GM12878 (cell line): Measurements from ENCODE around the gene LDLRAD3. TPM values are rescaled to one million over a fixed set of nuclear protein-coding genes. Genes with fewer than 3 reads are reported as not detected.
A peak's percentile ranks its signal among the peaks of the same experiment; 100 is the strongest.

ENCODE experiments used
- ATAC-seq: fragments of 200-7000 bp; cut with Tn5 transposase; 3 replicates; pipeline ENCODE4 v1.9.1; 2020; ENCODE audit warnings: mild to moderate bottlenecking, moderate library complexity
- BruUV-seq: library from RNA; stranded (reverse); fragments of 400-500 nt; replicated peaks from 2 replicates; lab custom pipeline; 2021; lab: Mats Ljungman, UMichigan
- CTCF ChIA-PET: fragments of 300-600 bp; sonication (Branson Sonifier 250); formaldehyde crosslinking; extraction: SDS; loops from one replicate; lab custom pipeline; 2021; ENCODE audit warnings: inconsistent platforms; lab: Yijun Ruan, JAX
- POLR2A ChIA-PET: fragments of 350-600 bp; formaldehyde crosslinking; extraction: SDS; loops from one replicate; lab custom pipeline; 2021; ENCODE audit warnings: inconsistent platforms; lab: Charles Lee
- RAD21 ChIA-PET: fragments of 300-600 bp; sonication (Branson Sonifier 250); formaldehyde crosslinking; loops from one replicate; lab custom pipeline; 2023; ENCODE audit warnings: antibody characterized with exemption; ENCODE audit not compliant: unreplicated experiment; lab: Charles Lee
- SMC1A ChIA-PET: fragments of 300-600 bp; sonication (Branson Sonifier 250); formaldehyde crosslinking; loops from one replicate; lab custom pipeline; 2023; ENCODE audit not compliant: unreplicated experiment, uncharacterized antibody; lab: Charles Lee
- DNase-seq: peaks from one replicate; pipeline ENCODE4 v3.0.0-alpha.2; 2011; ENCODE audit warnings: low read depth, low spot score
- FAIRE-seq: peaks from 3 replicates; lab custom pipeline; 2011; peaks lifted over from hg19 to GRCh38; lab: Jason Lieb, UNC
- H2AFZ ChIP-seq: 2 replicates; pipeline ENCODE4 v1.6.0; 2011; ENCODE audit warnings: low read depth, low read length, control low read depth; ENCODE audit not compliant: control insufficient read depth
- H3K27ac ChIP-seq: 2 replicates; pipeline ENCODE4 v1.5.1; 2011; ENCODE audit warnings: control low read depth; ENCODE audit not compliant: control insufficient read depth, insufficient read depth
- H3K27me3 ChIP-seq, 2 experiments: replicated peaks in 1 of 2; 2 replicates each; pipeline versions ENCODE4 v1.6.0 to v1.6.1; 2011; ENCODE audit warnings: low read length in 1 of 2; ENCODE audit not compliant: control insufficient read depth in 2 of 2, insufficient read depth in 2 of 2
- H3K36me3 ChIP-seq, 2 experiments: 2 replicates each; pipeline ENCODE4 v1.5.1; 2011; ENCODE audit warnings: low read length in 1 of 2; ENCODE audit not compliant: control insufficient read depth in 2 of 2, insufficient read depth in 2 of 2
- H3K4me1 ChIP-seq: 2 replicates; pipeline ENCODE4 v1.6.1; 2011; ENCODE audit warnings: mild to moderate bottlenecking, low read length, moderate library complexity, mixed read lengths; ENCODE audit not compliant: control insufficient read depth, insufficient read depth
- H3K4me2 ChIP-seq: 2 replicates; pipeline ENCODE4 v1.6.0; 2011; ENCODE audit warnings: control low read depth; ENCODE audit not compliant: control insufficient read depth, insufficient read depth
- H3K4me3 ChIP-seq: fragments of 200-600 bp; sonication (generic); 2 replicates; pipeline ENCODE4 v1.5.1; 2016
- H3K79me2 ChIP-seq: 2 replicates; pipeline ENCODE4 v1.6.0; 2011; ENCODE audit warnings: low read length; ENCODE audit not compliant: control insufficient read depth, insufficient read depth
- H3K9ac ChIP-seq: 2 replicates; pipeline ENCODE4 v1.8.0; 2011; ENCODE audit warnings: low read length, control low read depth, mixed read lengths; ENCODE audit not compliant: control insufficient read depth, insufficient read depth
- H3K9me3 ChIP-seq: replicated peaks from 3 replicates; pipeline ENCODE4 v1.5.1; 2011; ENCODE audit warnings: mild to moderate bottlenecking, low read length; ENCODE audit not compliant: control insufficient read depth, insufficient read depth
- H4K20me1 ChIP-seq: 2 replicates; pipeline ENCODE4 v1.6.0; 2011; ENCODE audit not compliant: control insufficient read depth, insufficient read depth
- ASH2L ChIP-seq: fragments of 300-600, 200-600 bp; sonication (generic); IDR thresholded peaks from 2 replicates; pipeline ENCODE4 v1.6.1; 2017; ENCODE audit warnings: low read depth, mild to moderate bottlenecking, borderline replicate concordance
- ATF2 ChIP-seq: IDR thresholded peaks from 2 replicates; pipeline ENCODE4 v1.6.1; 2012; ENCODE audit warnings: low read length, inconsistent platforms
- E2F4 ChIP-seq: IDR thresholded peaks from 2 replicates; pipeline ENCODE4 v1.6.1; 2012; ENCODE audit warnings: low read depth, low read length, improper control_type of control experiment
- JUND ChIP-seq: IDR thresholded peaks from 2 replicates; pipeline ENCODE4 v1.6.1; 2012; ENCODE audit warnings: low read depth, mild to moderate bottlenecking, low read length, improper control_type of control experiment, moderate library complexity
- LARP7 ChIP-seq: fragments of 450-650 bp; IDR thresholded peaks from 2 replicates; pipeline ENCODE4 v1.6.1; 2017; ENCODE audit warnings: mild to moderate bottlenecking
- MEF2B ChIP-seq: fragments of 450-650 bp; IDR thresholded peaks from 2 replicates; pipeline ENCODE4 v1.6.1; 2018; ENCODE audit warnings: mild to moderate bottlenecking, moderate library complexity; ENCODE audit not compliant: partially characterized antibody, poor library complexity, severe bottlenecking
- RFX5 ChIP-seq: IDR thresholded peaks from 2 replicates; pipeline ENCODE4 v1.6.1; 2011; ENCODE audit warnings: low read depth, low read length, improper control_type of control experiment
- ZNF217 ChIP-seq: fragments of 450-650 bp; IDR thresholded peaks from 2 replicates; pipeline ENCODE4 v1.6.1; 2017; ENCODE audit warnings: antibody characterized with exemption, mild to moderate bottlenecking
- WGBS: methylation state at CpG from one replicate; pipeline ENCODE4 v1.1.6; 2016; ENCODE audit warnings: low lambda C conversion rate; ENCODE audit not compliant: insufficient replicate concordance, insufficient coverage; ENCODE audit errors: missing lambda C conversion rate; 5-methylcytosine and 5-hydroxymethylcytosine counted together
- in situ Hi-C: fragments of 300-500 bp; cut with MboI; formaldehyde crosslinking; loops from 9 replicates; pipeline ENCODE4 v1.14.3; 2018; ENCODE audit warnings: mixed read lengths
- intact Hi-C: fragments of 100-400 bp; cut with micrococcal nuclease; formaldehyde crosslinking; loops from one replicate; pipeline ENCODE4 v1.14.2; 2022; ENCODE audit not compliant: unreplicated experiment
- polyA plus RNA-seq, 11 experiments: library from polyadenylated mRNA; depleted of rRNA in 4 of 11; unstranded in 6 of 11; stranded (reverse) in 5 of 11; fragments of >200 nt; fragmentation: Nextera tagmentation in 4 of 11; fragmentation: Illumina TruSeq in 1 of 11; extraction: Ambion mirVana in 4 of 11; extraction: Trizol in 1 of 11; gene quantifications; 1 replicate in 1 of 11; 2 replicates in 10 of 11; pipeline versions ENCODE4 v1.2.1 to v1.2.3, GENCODE V29; 2011 to 2016; ENCODE audit warnings: inconsistent platforms in 2 of 11, missing spikeins in 2 of 11, low read depth in 1 of 11
- total RNA-seq, 4 experiments: library from RNA; depleted of rRNA in 3 of 4; stranded (reverse); fragments of >200 nt in 3 of 4; fragmentation: Illumina TruSeq in 1 of 4; extraction: Trizol in 1 of 4; gene quantifications; 2 replicates each; pipeline versions ENCODE4 v1.2.1 to v1.2.3, GENCODE V29; 2013 to 2021
- TF ChIP-seq, protein P1 (sequence below): IDR thresholded peaks from 2 replicates; pipeline ENCODE4 v1.6.1; 2011; ENCODE audit warnings: low read depth, low read length, improper control_type of control experiment, borderline replicate concordance

LDLRAD3 gene
- total and polyA plus RNA-seq, 10 of the 15 experiments (the other 5 are each of a cell fraction or from before 2014, with no cell fraction given): 2.5 to 17.2 (median 10.7) TPM

DNA sequence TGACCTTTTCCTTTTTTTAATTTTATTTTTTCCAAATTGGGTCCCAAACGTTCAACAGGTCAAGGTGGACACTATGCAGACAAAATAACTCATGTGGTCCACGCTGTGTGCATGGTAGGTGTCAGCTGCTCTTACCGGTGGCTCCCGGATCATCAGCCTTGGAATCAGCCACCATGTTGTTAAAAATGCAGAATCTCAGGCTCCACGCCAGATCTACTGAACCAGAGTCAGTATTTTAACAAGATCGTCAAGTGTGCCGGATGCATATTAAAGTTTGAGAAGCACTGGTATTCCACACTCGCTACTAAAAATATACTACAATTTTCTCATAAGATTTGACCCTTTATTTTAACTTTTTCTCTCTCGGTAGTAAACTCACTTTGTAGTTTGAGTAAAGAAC lies 553 bp upstream of the LDLRAD3 start:
- POLR2A ChIA-PET: no interaction called here
- H3K9ac ChIP-seq: peak overlapping the region; percentile 51; the same call in 1 of the 2 replicates
- SMC1A ChIA-PET: interaction anchor here (0.6 kb wide), 1 partner anchor 96 kb away, joined by 3 read pairs; no protein-coding TSS in a partner anchor
- no peak overlapping the region for H3K27ac ChIP-seq
- no peaks in the 10 kb centered on the region for H3K36me3 ChIP-seq
- FAIRE-seq: no peak
- no peaks in the 10 kb centered on the region for H3K9me3 ChIP-seq
- RAD21 ChIA-PET: interaction anchor here (1.0 kb wide), 2 partner anchors 24 to 25 kb away, joined by 3 read pairs; no protein-coding TSS in a partner anchor
- H2AFZ ChIP-seq: peak overlapping the region; percentile 62
- H3K4me2 ChIP-seq: peak overlapping the region; percentile 89
- peak overlapping the region; percentile 71; the same call in 1 of the 2 replicates for H3K4me3 ChIP-seq
- no peaks in the 10 kb centered on the region for H3K79me2 ChIP-seq
- H3K4me1 ChIP-seq: peaks cover 5% of the 10 kb centered on the region; the same call in 1 of the 2 replicates
- BruUV-seq: no TSS peak
- CTCF ChIA-PET: no interaction called here
- H3K27me3 ChIP-seq: peaks cover 0 to 10% of the 10 kb centered on the region in 2 experiments; a peak in 1 of 4 replicates
- no peak for DNase-seq
- no peak for ATAC-seq
- H4K20me1 ChIP-seq: no peaks in the 10 kb centered on the region
- intact Hi-C loops: loop anchor here (10.0 kb wide), 1 partner anchor 329 kb away; the partner anchor contains the start of gene FJX1
- WGBS: 44% methylated on average over 9 of the region's 9 CpGs
- in situ Hi-C loops: no loop called here
- TF ChIP-seq JUND: no peak
- TF ChIP-seq LARP7: no peak
- no peak for TF ChIP-seq E2F4
- TF ChIP-seq MEF2B: no peak
- TF ChIP-seq ASH2L: no peak
- TF ChIP-seq ZNF217: no peak
- no peak for TF ChIP-seq RFX5
- no peak for TF ChIP-seq ATF2
- TF ChIP-seq, protein P1, sequence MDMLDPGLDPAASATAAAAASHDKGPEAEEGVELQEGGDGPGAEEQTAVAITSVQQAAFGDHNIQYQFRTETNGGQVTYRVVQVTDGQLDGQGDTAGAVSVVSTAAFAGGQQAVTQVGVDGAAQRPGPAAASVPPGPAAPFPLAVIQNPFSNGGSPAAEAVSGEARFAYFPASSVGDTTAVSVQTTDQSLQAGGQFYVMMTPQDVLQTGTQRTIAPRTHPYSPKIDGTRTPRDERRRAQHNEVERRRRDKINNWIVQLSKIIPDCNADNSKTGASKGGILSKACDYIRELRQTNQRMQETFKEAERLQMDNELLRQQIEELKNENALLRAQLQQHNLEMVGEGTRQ: no peak
